Tibial artery (tissue), 4 donors: ENCODE measurements around the gene PIK3R2.

Experiments
- DNase-seq, 2 donors: peaks; one replicate each; pipeline ENCODE4 v3.0.0-alpha.2; 2019
- H3K27ac ChIP-seq, 2 donors: fragments of 200-600 bp; sonication (generic) in 1 of 2; 1 replicate in 1 of 2; 2 replicates in 1 of 2; pipeline ENCODE4 v1.5.1; 2018 to 2019; ENCODE audit warnings: mild to moderate bottlenecking in 1 of 2
- H3K27me3 ChIP-seq, 2 donors: fragments of 200-600 bp; sonication (generic) in 1 of 2; one replicate each; pipeline versions ENCODE4 v1.5.1 to v1.6.0; 2016 to 2019
- H3K36me3 ChIP-seq, 3 donors: fragments of 200-600 bp; sonication (generic) in 2 of 3; one replicate each; pipeline ENCODE4 v1.5.1; 2016 to 2019; ENCODE audit warnings: mild to moderate bottlenecking in 2 of 3
- H3K4me1 ChIP-seq, 4 donors: fragments of 200-600 bp; sonication (generic) in 2 of 4; 1 replicate in 3 of 4; 2 replicates in 1 of 4; pipeline ENCODE4 v1.5.1; 2016 to 2019
- H3K4me3 ChIP-seq, 2 donors: fragments of 200-600 bp; sonication (generic) in 1 of 2; 1 replicate in 1 of 2; 2 replicates in 1 of 2; pipeline ENCODE4 v1.5.1; 2018 to 2019; ENCODE audit warnings: mild to moderate bottlenecking in 2 of 2
- H3K9me3 ChIP-seq, 3 donors: fragments of 200-600 bp; sonication (generic) in 1 of 3; one replicate each; pipeline ENCODE4 v1.5.1; 2016 to 2019
- CTCF ChIP-seq, 2 experiments: fragments of 200-600 bp in 1 of 2; fragments of 450-650 bp in 1 of 2; IDR thresholded peaks; one replicate each; pipeline ENCODE4 v1.5.1; 2017 to 2019; ENCODE audit warnings: antibody characterized with exemption in 2 of 2, mild to moderate bottlenecking in 1 of 2, moderate library complexity in 1 of 2
- intact Hi-C: fragments of 100-400 bp; cut with DNase I; formaldehyde crosslinking; loops from one replicate; pipeline ENCODE4 v1.15.0; 2023; ENCODE audit warnings: low total_unique reads

Gene PIK3R2

GRCh38 chr19:18143902-18144301 is 9.1 kb upstream of the PIK3R2 start:
- TF ChIP-seq CTCF (IDR thresholded peaks at IDR 0.05), result no peak
- DNase-seq, result no peak
- H3K9me3 ChIP-seq, result no peaks in the 10 kb centered on the region
- peaks cover 59 to 92% (median 82%) of the 10 kb centered on the region in 3 donors for H3K36me3 ChIP-seq
- H3K4me1 ChIP-seq, result no peaks in the 10 kb centered on the region
- H3K4me3 ChIP-seq, result no peak overlapping the region
- no peak overlapping the region for H3K27ac ChIP-seq
- intact Hi-C loops, result no loop called here
- no peaks in the 10 kb centered on the region for H3K27me3 ChIP-seq

GRCh38 chr19:18144361-18144760 is 8.6 kb upstream of the PIK3R2 start:
- Histone ChIP-seq H3K4me3 (no peak overlapping the region), H3K27me3 (no peaks in the 10 kb centered on the region), H3K27ac (no peak overlapping the region), H3K4me1 (no peaks in the 10 kb centered on the region), H3K36me3 (peaks cover 55 to 92% (median 77%) of the 10 kb centered on the region in 3 donors), H3K9me3 (no peaks in the 10 kb centered on the region)
- no peak for DNase-seq
- TF ChIP-seq CTCF (IDR thresholded peaks at IDR 0.05), result no peak
- intact Hi-C loops, result no loop called here

- no peak for DNase-seq
- Histone ChIP-seq H3K27me3 (no peaks in the 10 kb centered on the region), H3K9me3 (no peaks in the 10 kb centered on the region), H3K4me1 (no peaks in the 10 kb centered on the region), H3K27ac (no peak overlapping the region), H3K4me3 (no peak overlapping the region), H3K36me3 (peaks cover 55 to 94% (median 76%) of the 10 kb centered on the region in 3 donors)
- intact Hi-C loops, result no loop called here
- TF ChIP-seq CTCF (IDR thresholded peaks at IDR 0.05), result no peak
Measured at GRCh38 chr19:18144906-18145305, 8.1 kb upstream of the PIK3R2 start.

- no peak for TF ChIP-seq CTCF (IDR thresholded peaks at IDR 0.05)
- intact Hi-C loops, result no loop called here
- Histone ChIP-seq H3K9me3 (no peaks in the 10 kb centered on the region), H3K4me1 (no peaks in the 10 kb centered on the region), H3K27ac (no peak overlapping the region), H3K36me3 (peaks cover 51 to 90% (median 70%) of the 10 kb centered on the region in 3 donors), H3K27me3 (no peaks in the 10 kb centered on the region), H3K4me3 (no peak overlapping the region)
- DNase-seq, result no peak
Measured at GRCh38 chr19:18145391-18145999, 7.5 kb upstream of the PIK3R2 start.

GRCh38 chr19:18147396-18147795 is 5.6 kb upstream of the PIK3R2 start:
- H3K36me3 ChIP-seq, result peaks cover 40 to 72% (median 56%) of the 10 kb centered on the region in 3 donors
- no peak overlapping the region for H3K27ac ChIP-seq
- no peaks in the 10 kb centered on the region for H3K27me3 ChIP-seq
- no peak for TF ChIP-seq CTCF (IDR thresholded peaks at IDR 0.05)
- peaks cover 0 to 11% (median 8%) of the 10 kb centered on the region in 4 donors for H3K4me1 ChIP-seq
- H3K4me3 ChIP-seq, result no peak overlapping the region
- intact Hi-C loops, result no loop called here
- no peaks in the 10 kb centered on the region for H3K9me3 ChIP-seq
- DNase-seq, result no peak

GRCh38 chr19:18149596-18149975 is 3.4 kb upstream of the PIK3R2 start:
- H3K36me3 ChIP-seq, result peaks cover 20 to 51% (median 38%) of the 10 kb centered on the region in 3 donors
- H3K27ac ChIP-seq, result no peak overlapping the region

More at GRCh38 chr19:18149596-18149975, 3.4 kb upstream of the PIK3R2 start:
- Histone ChIP-seq H3K9me3 (no peaks in the 10 kb centered on the region), H3K4me1 (peaks cover 0 to 22% (median 21%) of the 10 kb centered on the region in 4 donors), H3K27me3 (no peaks in the 10 kb centered on the region), H3K4me3 (no peak overlapping the region)
- TF ChIP-seq CTCF (IDR thresholded peaks at IDR 0.05), result no peak
- intact Hi-C loops, result no loop called here
- no peak for DNase-seq
